Fibroblast of villous mesenchyme (primary cell): ENCODE results near the gene NT5C3A. TPM values are rescaled to one million over a fixed set of nuclear protein-coding genes. Genes with fewer than 3 reads are reported as not detected.

Source experiments
- DNase-seq: peaks from one replicate; pipeline ENCODE4 v3.0.0-alpha.2; 2010; ENCODE audit warnings: low read depth
- H3K4me3 ChIP-seq: 2 replicates; pipeline ENCODE4 v1.5.1; 2011; ENCODE audit warnings: low read depth, mild to moderate bottlenecking, low read length
- CTCF ChIP-seq: IDR thresholded peaks from 2 replicates; pipeline ENCODE4 v1.5.1; 2012; ENCODE audit warnings: low read depth, mild to moderate bottlenecking, low read length; ENCODE audit not compliant: insufficient read depth
- total RNA-seq: library from RNA; depleted of rRNA; stranded (reverse); fragments of >200 nt; gene quantifications from 2 replicates; pipeline ENCODE4 v1.2.3, GENCODE V29; 2012

The NT5C3A gene
- total RNA-seq, 1 donor, result 23.3 TPM

- H3K4me3 ChIP-seq, result no peak overlapping the region
- TF ChIP-seq CTCF, result no peak
- no peak for DNase-seq
Measured at GRCh38 chr7:33053721-33054120, 8.9 kb downstream of the NT5C3A start.

GRCh38 chr7:33050535-33051318 is 11.8 kb downstream of the NT5C3A start:
- H3K4me3 ChIP-seq, result no peak overlapping the region
- DNase-seq, result peak; percentile 70
- TF ChIP-seq CTCF, result peak; percentile 63

- no peak overlapping the region for H3K4me3 ChIP-seq
- TF ChIP-seq CTCF, result no peak
- DNase-seq, result no peak
Measured at GRCh38 chr7:33048704-33049103, 13.9 kb downstream of the NT5C3A start.

GRCh38 chr7:33048257-33048656 is 14.3 kb downstream of the NT5C3A start:
- TF ChIP-seq CTCF, result no peak
- DNase-seq, result no peak
- no peak overlapping the region for H3K4me3 ChIP-seq

GRCh38 chr7:33044986-33045385 is 17.6 kb downstream of the NT5C3A start:
- DNase-seq, result peak; percentile 55
- TF ChIP-seq CTCF, result no peak

GRCh38 chr7:33044401-33044718 is 18.2 kb downstream of the NT5C3A start:
- H3K4me3 ChIP-seq, result no peak overlapping the region
- TF ChIP-seq CTCF, result no peak
- no peak for DNase-seq

More at GRCh38 chr7:33044986-33045385, 17.6 kb downstream of the NT5C3A start:
- no peak overlapping the region for H3K4me3 ChIP-seq
